Measurements from ENCODE around the gene ZNF785.

- TF ChIP-seq LEF1 (IDR thresholded peaks at IDR 0.05; ENCODE audit: borderline replicate concordance) (no peak), FOXM1 (IDR thresholded peaks at IDR 0.05; ENCODE audit: borderline replicate concordance) (no peak), FOXK2 (IDR thresholded peaks at IDR 0.05) (no peak), BHLHE40 (IDR thresholded peaks at IDR 0.05; ENCODE audit: borderline replicate concordance) (no peak), HDGF (IDR thresholded peaks at IDR 0.05; ENCODE audit: borderline replicate concordance) (no peak)
Measured at GRCh38 chr16:30620169-30620568, 34.7 kb upstream of the ZNF785 start.

Data from HEK293T (cell line).